Thyroid gland (tissue), 4 donors: ENCODE measurements around the gene GALR3.

Experiments
- CTCF ChIP-seq, 6 experiments: fragments of 200-600 bp in 3 of 6; fragments of 450-650 bp in 3 of 6; sonication (generic) in 3 of 6; IDR thresholded peaks; one replicate each; pipeline ENCODE4 v1.5.1; 2016 to 2019; ENCODE audit warnings: antibody characterized with exemption in 6 of 6, mild to moderate bottlenecking in 2 of 6, inconsistent platforms in 1 of 6, moderate library complexity in 1 of 6
- POLR2A ChIP-seq, 2 donors: fragments of 450-650 bp; IDR thresholded peaks; one replicate each; pipeline ENCODE4 v1.6.1; 2017; ENCODE audit warnings: antibody characterized with exemption in 2 of 2, mild to moderate bottlenecking in 2 of 2, moderate library complexity in 1 of 2

GRCh38 chr22:37848587-37849088 is 25.5 kb downstream of the GALR3 start:
- TF ChIP-seq POLR2A (IDR thresholded peaks at IDR 0.05) (no peak), CTCF (IDR thresholded peaks at IDR 0.05) (no peak)
